Spinal cord (tissue), 10 donors: ENCODE data around the gene CEACAM6. TPM values are rescaled to one million over a fixed set of nuclear protein-coding genes. Genes with fewer than 3 reads are reported as not detected.

ENCODE experiments used
- DNase-seq, 6 donors: peaks; one replicate each; pipeline versions ENCODE4 v3.0.0 to v3.0.0-alpha.2; 2013 to 2015; ENCODE audit warnings: low spot score in 6 of 6, low read depth in 4 of 6
- H3K27ac ChIP-seq: one replicate; pipeline ENCODE4 v1.5.1; 2013; ENCODE audit warnings: low read depth, low read length, control low read depth
- H3K27me3 ChIP-seq: one replicate; pipeline ENCODE4 v1.6.1; 2013; ENCODE audit warnings: low read length; ENCODE audit not compliant: control insufficient read depth, insufficient read depth
- H3K36me3 ChIP-seq: one replicate; pipeline ENCODE4 v1.6.1; 2013; ENCODE audit warnings: low read length; ENCODE audit not compliant: control insufficient read depth, insufficient read depth
- H3K4me1 ChIP-seq: one replicate; pipeline ENCODE4 v1.6.1; 2013; ENCODE audit warnings: low read length; ENCODE audit not compliant: control insufficient read depth, insufficient read depth
- H3K4me3 ChIP-seq: one replicate; pipeline ENCODE4 v1.5.1; 2013; ENCODE audit warnings: low read depth, low read length, control low read depth
- H3K9me3 ChIP-seq: one replicate; pipeline ENCODE4 v1.6.1; 2013; ENCODE audit warnings: low read length; ENCODE audit not compliant: control insufficient read depth, insufficient read depth
- WGBS: methylation state at CpG from one replicate; pipeline ENCODE4 v1.1.5; 2013; ENCODE audit warnings: missing lambda C conversion rate; ENCODE audit not compliant: insufficient coverage; 5-methylcytosine and 5-hydroxymethylcytosine counted together
- polyA plus RNA-seq, 2 donors: library from polyadenylated mRNA; unstranded; fragments of 120-200 nt; gene quantifications; one replicate each; pipeline ENCODE4 v1.2.1, GENCODE V29; 2013; ENCODE audit not compliant: insufficient read length in 2 of 2
- total RNA-seq, 2 donors: library from RNA; depleted of rRNA in 1 of 2; stranded (reverse); fragments of 120-200 nt in 1 of 2; fragments of >200 nt in 1 of 2; gene quantifications; one replicate each; pipeline versions ENCODE4 v1.2.3 to v1.2.4, GENCODE V29; 2013 to 2014
- donor health status: healthy.

The CEACAM6 gene
- total and polyA plus RNA-seq, 4 donors, result 0.10 to 5.7 (median 0.28) TPM

DNA sequence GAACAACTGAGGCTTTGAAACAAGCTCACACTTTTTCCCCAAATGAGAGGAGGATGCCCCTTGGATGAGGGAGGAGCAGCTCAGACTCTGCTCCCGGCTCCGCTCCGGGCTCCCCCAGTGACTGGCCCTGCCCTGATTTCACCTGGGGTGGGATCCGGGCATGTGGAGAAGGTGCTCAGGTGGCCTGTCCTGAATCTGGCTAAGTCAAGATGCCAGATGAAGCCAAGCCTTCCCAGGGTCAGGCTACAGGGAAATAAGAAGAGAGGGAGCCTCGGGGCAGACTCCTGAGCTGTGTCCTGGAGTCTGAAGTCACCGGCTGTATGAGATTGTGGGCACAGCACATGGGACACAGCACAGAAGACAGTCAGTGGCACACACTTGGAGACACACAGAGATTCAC, 36.6 kb upstream of the CEACAM6 start:
- no peaks in the 10 kb centered on the region for H3K9me3 ChIP-seq
- H3K4me1 ChIP-seq, result no peaks in the 10 kb centered on the region
- H3K4me3 ChIP-seq, result no peak overlapping the region
- no peaks in the 10 kb centered on the region for H3K36me3 ChIP-seq
- no peak for DNase-seq
- WGBS, result 74% methylated on average over 6 of the region's 6 CpGs
- H3K27me3 ChIP-seq, result peaks cover 4% of the 10 kb centered on the region
- H3K27ac ChIP-seq, result no peak overlapping the region

DNA sequence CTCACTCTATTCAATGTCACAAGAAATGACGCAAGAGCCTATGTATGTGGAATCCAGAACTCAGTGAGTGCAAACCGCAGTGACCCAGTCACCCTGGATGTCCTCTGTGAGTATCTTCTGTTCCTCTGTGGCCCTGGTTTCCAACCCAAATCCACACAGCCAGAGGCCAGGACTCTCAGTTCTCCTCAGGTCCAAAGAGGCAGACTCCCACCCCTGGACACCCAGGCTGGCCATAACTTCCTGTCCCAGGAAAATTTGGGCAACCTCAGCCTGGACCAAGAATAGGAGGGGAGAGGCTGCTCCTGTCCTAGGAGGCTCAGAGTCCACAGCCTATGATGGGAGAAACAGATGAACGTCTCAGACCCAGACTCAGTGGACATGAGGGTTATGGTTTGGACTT, 35.2 kb upstream of the CEACAM6 start:
- DNase-seq, result no peak
- no peak overlapping the region for H3K4me3 ChIP-seq
- peaks cover 4% of the 10 kb centered on the region for H3K27me3 ChIP-seq
- WGBS, result 94% methylated on average over 2 of the region's 3 CpGs
- no peaks in the 10 kb centered on the region for H3K9me3 ChIP-seq
- no peaks in the 10 kb centered on the region for H3K36me3 ChIP-seq
- no peaks in the 10 kb centered on the region for H3K4me1 ChIP-seq
- no peak overlapping the region for H3K27ac ChIP-seq

DNA sequence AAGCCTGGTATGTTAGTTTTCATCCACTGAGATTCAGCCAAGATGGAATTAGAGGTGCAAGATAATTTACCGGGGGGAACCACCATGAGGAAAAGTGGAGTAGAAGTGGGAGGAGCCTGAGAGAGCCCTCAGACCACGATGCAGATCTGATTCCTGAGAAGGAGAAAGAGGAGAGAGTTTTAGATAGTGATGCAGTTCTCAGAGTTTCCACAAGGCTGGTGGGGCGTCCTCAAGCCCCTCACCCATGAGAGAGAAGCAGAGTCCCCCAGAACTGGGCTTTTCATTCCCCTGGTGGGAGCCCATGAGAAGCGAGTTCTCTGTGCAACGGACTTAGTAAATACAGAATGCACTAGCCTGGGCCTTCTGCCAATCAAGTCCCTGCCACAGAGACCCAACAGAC, 28.8 kb upstream of the CEACAM6 start:
- Histone ChIP-seq H3K9me3 (no peaks in the 10 kb centered on the region), H3K36me3 (no peaks in the 10 kb centered on the region), H3K4me1 (no peaks in the 10 kb centered on the region), H3K4me3 (no peak overlapping the region), H3K27ac (no peak overlapping the region), H3K27me3 (peaks cover 3% of the 10 kb centered on the region)
- WGBS, result 50% methylated on average over 5 of the region's 5 CpGs
- DNase-seq, result no peak

DNA sequence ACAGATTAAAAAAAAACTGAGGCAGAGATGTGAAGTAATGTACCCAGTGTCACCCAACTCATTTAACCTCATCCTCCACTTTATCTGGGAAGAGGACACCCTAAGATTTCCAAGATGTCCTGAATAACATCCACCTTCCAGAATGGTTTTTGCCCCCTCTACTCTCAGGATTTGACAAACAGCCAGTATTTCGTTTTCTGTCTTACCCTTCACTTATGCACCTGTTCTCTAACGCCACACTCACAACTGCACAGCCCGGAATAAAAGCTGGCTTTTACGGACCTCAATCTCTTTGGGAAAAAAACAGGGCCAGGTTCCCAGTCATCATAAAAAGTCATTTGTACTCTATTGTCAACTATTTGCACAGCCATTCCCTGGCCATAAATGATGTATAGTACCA, 21.2 kb upstream of the CEACAM6 start:
- no peak for DNase-seq
- H3K9me3 ChIP-seq, result no peaks in the 10 kb centered on the region
- H3K27me3 ChIP-seq, result peaks cover 3% of the 10 kb centered on the region
- H3K4me1 ChIP-seq, result no peaks in the 10 kb centered on the region
- H3K36me3 ChIP-seq, result no peaks in the 10 kb centered on the region
- no peak overlapping the region for H3K27ac ChIP-seq
- H3K4me3 ChIP-seq, result no peak overlapping the region
- 50% methylated on average over 1 of the region's 4 CpGs for WGBS

DNA sequence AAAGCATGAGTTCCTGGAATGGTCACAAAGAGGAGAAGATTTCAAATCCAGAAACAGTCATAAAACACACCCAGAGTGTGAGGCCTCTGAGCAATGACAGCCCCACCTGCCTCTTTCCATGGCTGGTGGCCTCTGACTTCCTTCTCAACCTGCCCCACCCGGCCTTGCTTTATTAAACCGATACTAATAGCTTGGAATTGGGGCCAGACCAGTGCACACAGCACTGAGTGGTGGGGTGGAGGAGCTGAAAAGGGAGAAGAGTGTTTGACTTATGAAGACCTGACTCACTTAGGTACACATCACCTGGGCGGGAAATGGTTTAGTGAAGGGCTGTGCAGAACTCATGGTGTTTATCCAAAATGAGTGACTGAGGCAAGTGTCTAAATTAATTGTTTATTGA, 20.7 kb upstream of the CEACAM6 start:
- no peak overlapping the region for H3K27ac ChIP-seq
- no peaks in the 10 kb centered on the region for H3K9me3 ChIP-seq
- no peaks in the 10 kb centered on the region for H3K36me3 ChIP-seq
- H3K27me3 ChIP-seq, result peaks cover 3% of the 10 kb centered on the region
- DNase-seq, result no peak
- H3K4me3 ChIP-seq, result no peak overlapping the region
- H3K4me1 ChIP-seq, result no peaks in the 10 kb centered on the region
- WGBS, result 61% methylated on average over 2 of the region's 3 CpGs

DNA sequence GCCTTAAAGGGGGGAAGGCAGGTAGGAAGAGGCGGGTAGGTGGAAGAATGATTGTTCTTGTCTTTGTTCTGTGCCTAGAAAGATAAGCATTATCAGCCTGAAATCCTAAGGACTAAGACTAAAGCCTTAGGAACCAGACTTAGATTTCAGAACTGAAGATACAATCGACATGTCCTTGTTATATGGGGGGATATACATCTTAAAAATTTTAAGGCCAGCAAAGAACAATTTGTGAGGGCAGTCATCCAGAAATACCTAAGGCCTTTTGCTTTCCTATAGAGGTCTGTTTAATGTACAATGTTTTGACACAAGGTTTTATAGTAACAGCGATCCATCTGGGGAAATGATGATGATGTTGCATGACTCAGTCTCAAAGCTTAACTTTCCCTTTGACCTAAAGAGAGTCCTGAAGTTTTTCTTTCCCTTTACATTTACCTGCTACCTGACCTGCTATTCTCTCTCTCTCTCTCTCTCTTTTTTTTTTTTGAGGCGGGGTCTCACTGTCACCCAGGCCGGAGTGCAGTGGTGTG, 20.2 kb upstream of the CEACAM6 start:
- Histone ChIP-seq H3K4me3 (no peak overlapping the region), H3K9me3 (no peaks in the 10 kb centered on the region), H3K27ac (no peak overlapping the region), H3K4me1 (no peaks in the 10 kb centered on the region), H3K27me3 (peaks cover 3% of the 10 kb centered on the region), H3K36me3 (no peaks in the 10 kb centered on the region)
- WGBS, result 67% methylated on average over 1 of the region's 5 CpGs
- no peak for DNase-seq

DNA sequence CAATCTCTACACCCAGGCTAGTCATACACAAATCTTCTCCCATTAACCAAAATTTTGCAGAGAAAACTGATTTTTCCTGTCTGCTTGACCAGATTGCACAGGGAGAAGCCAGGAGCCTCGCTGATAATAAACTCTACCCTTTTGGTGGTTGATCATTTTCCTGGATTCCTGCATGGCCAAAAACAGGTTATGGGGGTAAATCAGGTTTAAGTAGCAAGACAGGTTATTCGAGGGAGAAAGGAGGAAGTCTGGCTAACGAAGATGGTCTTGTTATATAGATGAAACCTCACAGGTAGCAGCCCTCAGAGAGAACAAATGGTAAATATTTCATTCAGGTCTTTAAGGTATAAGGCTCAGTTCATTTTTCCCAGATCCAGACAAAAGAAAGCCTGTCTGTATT, 16.0 kb upstream of the CEACAM6 start:
- Histone ChIP-seq H3K4me1 (no peaks in the 10 kb centered on the region), H3K27me3 (peaks cover 3% of the 10 kb centered on the region), H3K9me3 (no peaks in the 10 kb centered on the region), H3K4me3 (no peak overlapping the region), H3K27ac (no peak overlapping the region), H3K36me3 (no peaks in the 10 kb centered on the region)
- WGBS, result 68% methylated on average over 2 of the region's 3 CpGs
- DNase-seq, result no peak

DNA sequence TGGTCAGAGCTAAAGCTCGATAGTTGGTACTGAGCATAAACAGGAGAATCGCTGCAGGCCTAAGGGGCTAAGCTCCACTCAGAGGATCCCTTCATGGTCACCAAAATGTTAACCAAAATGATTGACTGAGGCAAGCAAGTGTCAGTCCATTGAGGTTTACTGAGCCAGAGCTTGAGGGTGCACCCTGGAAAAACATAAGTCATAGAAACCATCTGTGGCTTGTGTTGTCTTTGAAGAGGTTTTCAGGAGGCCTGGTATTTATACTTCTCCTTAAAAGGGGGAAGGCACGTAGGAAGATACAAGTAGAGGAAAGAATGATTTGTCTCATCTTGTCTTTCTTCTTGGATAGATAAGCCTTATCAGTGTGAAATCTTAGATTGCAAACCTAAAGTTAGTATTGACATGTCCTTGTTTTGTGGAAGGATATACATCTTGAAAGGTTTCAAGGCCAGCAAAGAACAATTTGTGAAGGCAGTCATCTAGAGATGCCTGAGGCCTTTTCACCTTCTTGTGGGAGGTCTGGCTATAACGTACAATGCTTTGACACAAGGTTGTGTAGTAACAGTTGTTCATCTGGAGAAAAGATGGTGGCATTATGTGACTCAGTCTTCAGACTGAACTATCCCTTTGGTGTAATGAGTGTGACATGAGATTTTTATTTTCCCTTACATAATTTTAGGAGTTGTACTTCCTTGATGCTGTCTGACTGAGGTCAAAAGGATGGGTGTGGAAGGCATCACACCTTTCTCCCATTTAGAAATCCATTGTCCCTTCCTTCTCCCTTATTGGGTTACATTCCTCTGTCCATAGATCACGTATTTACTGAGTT, 14.7 kb upstream of the CEACAM6 start:
- WGBS, result 82% methylated on average over 4 of the region's 5 CpGs
- Histone ChIP-seq H3K27ac (no peak overlapping the region), H3K9me3 (no peaks in the 10 kb centered on the region), H3K27me3 (peaks cover 3% of the 10 kb centered on the region), H3K36me3 (no peaks in the 10 kb centered on the region), H3K4me1 (no peaks in the 10 kb centered on the region), H3K4me3 (no peak overlapping the region)
- DNase-seq, result no peak

DNA sequence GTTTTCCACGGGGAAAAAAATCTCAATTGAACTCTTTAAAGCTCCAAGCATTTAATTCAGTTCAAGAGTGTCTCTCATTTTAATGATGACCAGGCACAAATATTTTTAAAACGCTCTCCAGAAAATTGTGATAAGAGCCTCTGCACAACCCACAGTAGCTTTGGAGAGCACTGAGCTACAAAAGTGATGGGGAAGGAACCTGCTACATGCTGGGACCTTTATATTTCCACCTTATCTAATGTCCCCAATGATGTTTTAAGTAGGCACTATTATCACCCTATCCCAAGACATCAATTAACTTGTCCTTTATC, 14.1 kb upstream of the CEACAM6 start:
- no peaks in the 10 kb centered on the region for H3K9me3 ChIP-seq
- peaks cover 3% of the 10 kb centered on the region for H3K27me3 ChIP-seq
- no peak for DNase-seq
- H3K27ac ChIP-seq, result no peak overlapping the region
- no peaks in the 10 kb centered on the region for H3K4me1 ChIP-seq
- H3K4me3 ChIP-seq, result no peak overlapping the region
- 100% methylated on average over 1 of the region's 2 CpGs for WGBS
- H3K36me3 ChIP-seq, result no peaks in the 10 kb centered on the region

DNA sequence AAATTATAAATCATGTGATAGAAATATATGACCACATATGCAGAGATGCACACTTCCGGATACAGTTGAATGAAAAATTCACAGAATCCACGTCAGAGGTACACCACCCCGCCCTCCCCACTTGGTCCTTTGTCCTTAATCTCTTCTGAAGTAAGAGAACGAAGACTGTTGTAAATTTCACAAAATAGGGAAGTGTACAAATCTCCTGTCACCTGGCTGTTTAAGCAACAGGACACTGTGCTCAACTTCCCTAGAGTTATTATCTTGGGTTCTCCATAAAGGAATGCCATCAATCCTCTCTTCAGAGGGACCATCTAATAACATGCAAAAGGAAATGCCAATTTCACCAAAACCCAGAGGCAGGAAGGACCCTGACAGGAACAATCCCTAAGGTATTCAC, 10.5 kb upstream of the CEACAM6 start:
- Histone ChIP-seq H3K27ac (no peak overlapping the region), H3K36me3 (no peaks in the 10 kb centered on the region), H3K9me3 (no peaks in the 10 kb centered on the region), H3K27me3 (peaks cover 13% of the 10 kb centered on the region), H3K4me1 (no peaks in the 10 kb centered on the region), H3K4me3 (no peak overlapping the region)
- 80% methylated on average over 1 of the region's 4 CpGs for WGBS
- DNase-seq, result no peak
